MG63 (cell line): Measurements from ENCODE around the gene SPDYE6. TPM values are rescaled to one million over a fixed set of nuclear protein-coding genes. Genes with fewer than 3 reads are reported as not detected.
"Not testable (repeated sequence)": the region's sequence is repeated elsewhere in the genome, so short reads cannot be mapped to it uniquely, and the experiment has no call there.

ENCODE experiments used
- DNase-seq: peaks from one replicate; pipeline ENCODE4 v3.0.0-alpha.2; 2020
- H3K27me3 ChIP-seq: fragments of 250-450 bp; sonication (Bioruptor Pico); 2 replicates; pipeline ENCODE4 v1.5.1; 2020; ENCODE audit warnings: mild to moderate bottlenecking, moderate library complexity
- H3K36me3 ChIP-seq: fragments of 250-450 bp; sonication (Bioruptor Pico); 2 replicates; pipeline ENCODE4 v1.5.1; 2020; ENCODE audit warnings: mild to moderate bottlenecking, moderate library complexity
- H3K4me3 ChIP-seq: fragments of 250-450 bp; sonication (Bioruptor Pico); 2 replicates; pipeline ENCODE4 v1.5.1; 2020; ENCODE audit warnings: mild to moderate bottlenecking, moderate library complexity
- H3K9me3 ChIP-seq: fragments of 250-450 bp; sonication (Bioruptor Pico); 2 replicates; pipeline ENCODE4 v1.5.1; 2020; ENCODE audit warnings: mild to moderate bottlenecking, moderate library complexity
- total RNA-seq: library from RNA; depleted of rRNA; stranded (reverse); fragments of >200 nt; shearing (Covaris generic); gene quantifications from 2 replicates; pipeline ENCODE4 v1.2.3, GENCODE V29; 2014; ENCODE audit warnings: low replicate concordance

SPDYE6 gene
- total RNA-seq, 1 experiment from 2014 or later, result not detected

DNA sequence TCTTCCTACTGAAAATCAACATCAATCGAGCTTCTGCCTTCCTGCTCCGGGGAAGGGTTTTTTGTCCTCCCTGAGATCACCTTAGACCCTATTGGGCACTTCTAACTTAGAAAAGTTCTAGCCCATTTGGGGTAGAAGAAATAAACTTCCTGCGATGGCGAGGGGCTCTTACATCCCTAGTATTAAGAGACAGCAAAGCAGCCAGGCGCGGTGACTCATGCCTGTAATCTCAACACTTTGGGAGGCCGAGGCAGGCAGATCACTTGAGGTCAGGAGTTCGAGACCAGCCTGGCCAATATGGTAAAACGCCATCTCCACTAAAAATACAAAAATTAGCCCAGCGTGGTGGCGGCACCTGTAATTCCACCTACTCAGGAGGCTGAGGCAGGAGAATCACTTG, 31.1 kb downstream of the SPDYE6 start:
- H3K4me3 ChIP-seq, H3K36me3 ChIP-seq, H3K9me3 ChIP-seq, DNase-seq, H3K27me3 ChIP-seq: not testable (repeated sequence)

DNA sequence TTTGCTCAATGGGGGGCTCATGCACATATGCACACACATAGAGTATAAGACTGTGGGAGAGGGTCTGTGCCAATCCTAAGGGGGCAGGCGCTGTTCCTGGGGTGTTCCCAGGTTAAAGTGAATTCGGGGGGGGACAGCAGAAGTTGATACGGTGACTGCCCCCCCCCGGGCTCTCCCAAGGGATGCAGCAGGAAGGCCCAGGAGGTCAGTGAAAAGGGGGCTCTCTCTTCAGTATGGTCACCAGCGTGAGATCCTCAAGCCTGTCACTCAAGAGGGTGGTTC, 32.4 kb downstream of the SPDYE6 start:
- H3K9me3 ChIP-seq, result no peaks in the 10 kb centered on the region
- DNase-seq, result no peak
- H3K27me3 ChIP-seq, result no peaks in the 10 kb centered on the region
- H3K4me3 ChIP-seq, result no peak overlapping the region
- H3K36me3 ChIP-seq, result no peaks in the 10 kb centered on the region

DNA sequence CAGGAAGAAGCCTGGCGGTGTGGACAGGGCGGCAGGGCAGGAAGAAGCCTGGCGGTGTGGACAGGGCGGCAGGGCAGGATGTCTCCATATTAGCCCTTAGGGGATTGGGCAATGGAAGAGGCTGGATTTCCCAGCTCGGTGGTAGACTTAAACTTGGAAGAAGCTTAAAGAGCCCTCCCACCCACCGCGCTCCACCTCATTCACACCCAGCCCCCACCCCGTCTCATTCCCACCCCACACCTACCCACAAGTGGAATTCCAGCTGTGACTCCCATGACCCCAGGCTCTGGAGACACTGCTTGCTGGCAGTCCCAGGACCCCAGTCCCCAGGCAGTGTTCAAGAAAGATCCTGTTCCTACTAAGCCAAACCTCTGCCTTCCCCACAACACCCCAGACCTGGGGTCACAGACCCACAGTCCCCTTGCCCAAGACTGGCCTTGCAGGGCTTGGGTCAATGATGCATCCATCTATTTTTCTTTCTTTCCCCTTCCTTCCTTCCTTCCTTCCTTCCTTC, 34.0 kb downstream of the SPDYE6 start:
- Histone ChIP-seq H3K27me3 (no peaks in the 10 kb centered on the region), H3K36me3 (no peaks in the 10 kb centered on the region), H3K4me3 (no peak overlapping the region), H3K9me3 (no peaks in the 10 kb centered on the region)
- DNase-seq, result no peak

DNA sequence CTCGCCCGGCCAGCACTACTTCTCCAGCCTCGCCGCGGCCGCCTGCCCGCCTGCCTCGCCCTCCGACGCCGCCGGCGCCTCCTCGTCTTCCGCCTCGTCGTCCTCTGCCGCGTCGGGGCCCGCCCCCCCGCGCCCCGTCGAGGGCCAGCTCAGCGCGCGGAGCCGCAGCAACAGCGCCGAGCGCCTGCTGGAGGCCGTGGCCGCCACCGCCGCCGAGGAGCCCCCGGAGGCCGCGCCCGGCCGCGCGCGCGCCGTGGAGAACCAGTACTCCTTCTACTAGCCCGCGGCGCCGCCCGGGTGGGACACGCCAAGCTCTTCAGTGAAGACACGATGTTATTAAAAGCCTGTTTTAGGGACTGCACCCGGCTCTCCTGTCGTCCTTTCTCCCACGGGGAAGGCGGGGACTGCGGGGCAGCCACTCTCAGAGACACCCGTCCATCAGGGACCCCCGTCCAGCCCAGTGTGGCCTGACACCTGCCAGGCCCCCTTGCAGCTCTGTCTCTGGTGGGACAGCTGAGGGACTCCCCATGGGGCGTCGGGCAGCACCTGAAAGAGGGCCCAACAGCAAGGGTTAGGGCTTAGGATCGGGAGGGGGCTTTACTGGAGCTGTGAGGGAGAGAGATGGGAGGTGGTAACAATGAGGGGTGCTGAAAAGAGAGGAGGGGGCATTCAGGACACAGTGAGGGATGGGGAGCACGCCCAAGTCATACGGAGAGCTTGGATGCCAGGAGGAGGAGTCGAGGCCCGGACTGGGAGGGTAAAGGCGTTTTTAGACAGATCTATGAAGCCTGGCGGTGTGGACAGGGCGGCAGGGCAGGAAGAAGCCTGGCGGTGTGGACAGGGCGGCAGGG, 34.7 kb downstream of the SPDYE6 start:
- DNase-seq, result no peak
- no peak overlapping the region for H3K4me3 ChIP-seq
- no peaks in the 10 kb centered on the region for H3K36me3 ChIP-seq
- no peaks in the 10 kb centered on the region for H3K27me3 ChIP-seq
- no peaks in the 10 kb centered on the region for H3K9me3 ChIP-seq

DNA sequence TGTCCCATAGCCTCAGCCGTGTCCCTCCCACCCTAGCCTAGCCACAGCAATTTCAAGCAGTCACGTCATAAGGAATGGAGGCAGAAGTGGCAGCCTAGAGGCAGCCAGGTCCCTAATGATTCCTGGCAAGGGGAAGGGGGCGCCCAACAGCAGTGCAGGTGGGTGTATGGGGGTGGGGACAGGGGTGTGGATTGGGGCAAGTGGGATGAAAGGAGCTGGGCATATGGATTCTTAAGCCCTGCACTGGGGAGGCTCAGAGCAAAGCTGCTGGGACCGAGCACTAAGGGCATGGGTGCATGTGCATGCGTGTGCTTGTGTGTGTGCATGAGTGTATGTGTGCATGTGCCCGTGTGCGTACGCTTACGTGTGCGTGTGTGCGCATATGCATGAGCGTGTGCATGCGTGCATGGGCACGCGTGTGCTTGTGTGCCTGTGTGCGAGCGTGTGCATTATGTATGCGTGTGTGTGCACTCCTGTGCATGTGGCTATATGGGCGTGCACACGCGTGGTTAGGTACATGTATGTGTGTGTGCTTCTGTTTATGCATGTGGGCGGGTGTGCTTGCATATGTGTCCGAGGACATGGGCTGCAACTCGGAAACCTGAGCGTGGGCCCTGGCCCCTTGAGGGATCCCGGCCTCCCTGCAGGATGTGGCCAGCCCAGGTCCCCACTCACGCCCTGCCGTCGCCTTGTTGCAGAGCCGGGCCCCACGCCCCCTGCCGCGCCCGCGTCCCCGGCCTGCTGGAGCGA, 35.5 kb downstream of the SPDYE6 start:
- no peaks in the 10 kb centered on the region for H3K9me3 ChIP-seq
- no peak for DNase-seq
- no peaks in the 10 kb centered on the region for H3K27me3 ChIP-seq
- no peaks in the 10 kb centered on the region for H3K36me3 ChIP-seq
- no peak overlapping the region for H3K4me3 ChIP-seq

DNA sequence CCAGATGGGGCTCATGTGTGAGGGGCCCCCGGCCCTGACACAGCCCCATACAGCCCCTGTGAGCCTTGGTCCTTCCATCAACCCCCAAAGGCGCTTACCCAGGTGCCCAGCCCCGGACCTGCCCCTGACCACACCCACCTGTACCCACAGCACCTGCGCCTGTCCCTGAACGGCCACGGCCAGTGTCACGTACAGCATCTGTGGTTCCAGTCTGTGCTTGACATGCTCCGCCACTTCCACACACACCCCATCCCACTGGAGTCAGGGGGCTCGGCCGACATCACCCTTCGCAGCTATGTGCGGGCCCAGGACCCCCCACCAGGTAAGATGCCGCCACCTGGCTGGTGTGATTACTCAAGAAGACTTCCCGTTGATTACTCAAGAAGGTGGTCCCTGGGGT, 36.1 kb downstream of the SPDYE6 start:
- no peaks in the 10 kb centered on the region for H3K36me3 ChIP-seq
- no peaks in the 10 kb centered on the region for H3K27me3 ChIP-seq
- DNase-seq, result no peak

DNA sequence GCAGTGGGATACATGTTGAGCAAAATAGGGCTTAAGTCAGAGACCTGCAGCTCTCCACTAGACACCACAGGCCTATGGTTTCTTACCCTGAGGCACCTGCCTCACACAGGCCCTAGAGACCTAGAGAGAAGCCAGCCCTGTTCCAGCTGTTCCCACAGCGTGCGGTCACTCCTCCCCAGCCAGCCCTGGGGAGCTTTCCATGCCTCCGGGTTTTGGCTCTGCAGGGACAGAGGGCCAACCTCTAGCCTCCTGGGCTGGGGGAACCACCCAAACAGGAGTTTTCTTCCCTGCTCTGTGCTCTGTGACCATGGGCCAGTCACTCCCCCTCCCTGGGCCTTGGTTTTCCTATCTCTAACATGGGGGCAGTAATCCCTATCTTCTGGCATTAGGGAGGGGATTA, 36.6 kb downstream of the SPDYE6 start:
- Histone ChIP-seq H3K9me3 (no peaks in the 10 kb centered on the region), H3K4me3 (no peak overlapping the region), H3K36me3 (no peaks in the 10 kb centered on the region), H3K27me3 (no peaks in the 10 kb centered on the region)
- DNase-seq, result no peak

More for the DNA sequence above, 36.1 kb downstream of the SPDYE6 start:
- no peaks in the 10 kb centered on the region for H3K9me3 ChIP-seq
- no peak overlapping the region for H3K4me3 ChIP-seq

DNA sequence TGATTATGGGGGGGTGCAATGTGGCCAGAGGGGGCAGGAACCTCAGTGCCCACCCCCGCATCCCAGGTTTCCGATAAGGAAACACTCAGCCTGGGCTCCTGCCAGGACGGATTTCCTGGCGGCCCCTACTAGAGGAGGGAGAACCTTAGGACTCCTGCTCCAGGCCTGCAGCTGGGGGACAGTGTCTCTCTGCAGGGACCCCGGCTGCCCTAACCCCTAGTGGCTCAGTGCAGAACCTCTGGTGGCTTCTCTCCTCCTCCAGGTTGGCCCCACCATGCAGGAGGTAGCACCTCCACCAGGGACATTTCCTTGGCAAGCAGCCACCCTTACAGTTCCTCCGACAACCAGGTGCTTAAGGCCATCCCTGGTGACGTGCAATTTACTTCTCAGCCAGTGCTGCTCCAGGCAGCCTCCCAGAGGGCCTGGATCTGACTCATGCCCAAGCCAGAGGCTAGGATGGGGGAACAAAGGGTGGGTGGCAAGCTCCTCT, 37.7 kb downstream of the SPDYE6 start:
- no peaks in the 10 kb centered on the region for H3K36me3 ChIP-seq
- DNase-seq, result no peak
- no peak overlapping the region for H3K4me3 ChIP-seq
- H3K27me3 ChIP-seq, result no peaks in the 10 kb centered on the region
- H3K9me3 ChIP-seq, result no peaks in the 10 kb centered on the region

DNA sequence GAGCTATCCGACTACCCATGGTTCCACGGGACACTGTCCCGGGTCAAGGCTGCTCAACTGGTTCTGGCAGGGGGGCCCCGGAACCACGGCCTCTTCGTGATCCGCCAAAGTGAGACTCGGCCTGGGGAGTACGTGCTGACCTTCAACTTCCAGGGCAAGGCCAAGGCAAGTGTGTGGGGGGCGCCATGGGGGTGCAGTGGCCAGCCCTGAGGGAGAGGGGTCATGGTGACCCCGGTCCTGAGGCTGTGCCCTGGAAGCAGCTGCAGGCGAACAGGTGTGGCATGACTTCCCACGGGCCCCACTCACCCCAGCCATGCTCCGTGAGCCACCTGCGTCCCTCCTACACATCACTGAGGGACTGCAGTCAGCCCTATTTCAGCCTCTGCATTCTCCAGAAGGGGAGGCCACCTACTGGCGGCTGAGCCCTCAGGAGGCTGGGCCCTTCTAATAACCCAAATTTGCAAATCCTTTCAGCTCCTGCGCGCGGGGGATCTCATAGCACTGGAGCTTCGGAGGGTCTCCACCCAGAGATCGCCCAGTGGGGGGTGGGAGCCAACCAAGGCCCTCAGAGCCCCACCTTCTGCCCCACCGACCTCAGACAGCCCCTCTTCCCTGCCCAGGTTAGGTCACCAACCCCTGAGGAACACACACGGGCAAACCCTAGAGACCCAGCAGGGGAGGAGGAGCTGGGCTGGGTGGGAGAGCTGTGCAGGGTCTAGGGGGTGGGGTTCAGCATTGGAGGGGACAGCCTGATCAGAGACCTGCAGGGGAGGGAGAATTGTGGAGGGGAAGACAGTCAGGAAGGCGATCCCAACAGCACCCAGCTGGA, 38.8 kb downstream of the SPDYE6 start:
- Histone ChIP-seq H3K4me3 (no peak overlapping the region), H3K9me3 (no peaks in the 10 kb centered on the region), H3K27me3 (no peaks in the 10 kb centered on the region), H3K36me3 (no peaks in the 10 kb centered on the region)
- no peak for DNase-seq

DNA sequence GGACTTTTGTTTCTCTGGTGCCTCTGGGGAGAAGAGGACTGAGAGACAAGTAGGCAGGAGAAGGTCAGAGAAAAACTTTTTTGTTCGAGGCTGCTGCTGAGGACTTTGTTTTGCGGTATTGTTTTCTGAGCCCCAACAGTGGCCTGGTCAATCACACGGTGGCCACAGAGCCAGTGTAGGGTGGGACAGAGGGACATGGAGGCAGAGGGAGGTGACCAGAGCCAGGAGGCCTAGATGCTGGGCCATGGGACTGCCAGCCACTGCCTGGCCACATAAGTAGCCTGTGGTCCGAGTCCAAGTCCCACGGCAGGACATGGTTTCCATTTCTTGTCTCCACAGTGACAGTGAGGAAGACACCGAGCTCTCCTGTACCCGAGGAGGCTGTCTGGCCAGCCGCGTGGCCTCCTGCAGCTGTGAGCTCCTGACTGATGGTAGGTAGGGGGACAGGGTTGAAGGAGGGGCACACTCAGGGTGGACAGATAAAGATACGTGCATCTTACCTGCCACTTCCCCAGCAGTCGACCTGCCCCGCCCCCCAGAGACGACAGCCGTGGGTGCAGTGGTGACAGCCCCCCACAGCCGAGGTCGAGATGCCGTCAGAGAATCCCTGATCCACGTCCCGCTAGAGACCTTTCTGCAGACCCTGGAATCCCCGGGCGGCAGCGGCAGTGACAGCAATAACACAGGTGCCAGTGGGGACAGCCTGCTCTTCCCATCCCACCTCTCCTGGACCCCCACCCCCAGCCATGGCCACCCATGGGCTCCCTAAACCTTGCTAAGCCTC, 42.1 kb downstream of the SPDYE6 start:
- H3K4me3 ChIP-seq, result no peak overlapping the region
- H3K9me3 ChIP-seq, result no peaks in the 10 kb centered on the region
- H3K27me3 ChIP-seq, result no peaks in the 10 kb centered on the region
- no peaks in the 10 kb centered on the region for H3K36me3 ChIP-seq
- DNase-seq, result no peak

DNA sequence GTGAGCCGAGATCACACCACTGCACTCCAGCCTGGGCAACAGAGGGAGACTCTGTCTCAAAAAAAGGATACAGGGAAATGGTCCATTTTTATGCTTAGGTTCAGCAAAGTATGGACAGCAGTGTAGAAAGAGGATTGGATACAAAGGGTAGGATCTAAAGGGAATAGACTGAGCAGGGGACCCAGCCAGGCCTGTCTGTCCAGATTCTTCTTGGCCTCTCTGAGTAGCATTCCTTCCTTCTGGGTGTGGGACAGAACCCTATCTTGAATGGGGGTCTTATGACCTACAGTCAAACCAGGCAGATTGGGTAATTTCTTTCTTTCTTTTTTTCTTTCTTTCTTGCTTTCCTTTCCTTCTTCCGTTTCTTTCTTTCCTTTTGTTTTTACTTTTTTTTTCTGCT, 43.9 kb downstream of the SPDYE6 start:
- Histone ChIP-seq H3K4me3 (no peak overlapping the region), H3K9me3 (no peaks in the 10 kb centered on the region), H3K27me3 (no peaks in the 10 kb centered on the region), H3K36me3 (no peaks in the 10 kb centered on the region)
- DNase-seq, result no peak

DNA sequence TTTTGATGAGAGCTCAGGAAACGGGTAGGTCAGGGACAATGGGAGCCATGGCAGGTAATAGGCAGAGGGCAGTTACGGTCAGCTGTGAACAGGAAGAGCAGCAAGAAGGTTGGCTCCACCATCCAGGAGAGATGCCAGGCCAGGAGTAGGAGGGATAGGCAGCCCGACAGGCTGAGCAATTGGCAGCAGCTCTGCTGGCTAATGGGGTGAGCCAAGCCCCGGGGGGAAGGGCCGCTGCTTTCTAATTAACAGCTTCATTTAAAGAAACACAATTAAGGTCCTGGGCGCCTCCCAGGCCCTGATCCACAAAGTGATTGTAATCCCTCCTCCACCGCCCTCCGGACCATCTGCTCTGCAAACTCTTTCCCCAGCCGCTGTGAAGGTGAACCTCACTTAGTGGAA, 45.8 kb downstream of the SPDYE6 start:
- no peak overlapping the region for H3K4me3 ChIP-seq
- H3K36me3 ChIP-seq, result no peaks in the 10 kb centered on the region
- H3K27me3 ChIP-seq, result no peaks in the 10 kb centered on the region
- no peaks in the 10 kb centered on the region for H3K9me3 ChIP-seq
- no peak for DNase-seq

DNA sequence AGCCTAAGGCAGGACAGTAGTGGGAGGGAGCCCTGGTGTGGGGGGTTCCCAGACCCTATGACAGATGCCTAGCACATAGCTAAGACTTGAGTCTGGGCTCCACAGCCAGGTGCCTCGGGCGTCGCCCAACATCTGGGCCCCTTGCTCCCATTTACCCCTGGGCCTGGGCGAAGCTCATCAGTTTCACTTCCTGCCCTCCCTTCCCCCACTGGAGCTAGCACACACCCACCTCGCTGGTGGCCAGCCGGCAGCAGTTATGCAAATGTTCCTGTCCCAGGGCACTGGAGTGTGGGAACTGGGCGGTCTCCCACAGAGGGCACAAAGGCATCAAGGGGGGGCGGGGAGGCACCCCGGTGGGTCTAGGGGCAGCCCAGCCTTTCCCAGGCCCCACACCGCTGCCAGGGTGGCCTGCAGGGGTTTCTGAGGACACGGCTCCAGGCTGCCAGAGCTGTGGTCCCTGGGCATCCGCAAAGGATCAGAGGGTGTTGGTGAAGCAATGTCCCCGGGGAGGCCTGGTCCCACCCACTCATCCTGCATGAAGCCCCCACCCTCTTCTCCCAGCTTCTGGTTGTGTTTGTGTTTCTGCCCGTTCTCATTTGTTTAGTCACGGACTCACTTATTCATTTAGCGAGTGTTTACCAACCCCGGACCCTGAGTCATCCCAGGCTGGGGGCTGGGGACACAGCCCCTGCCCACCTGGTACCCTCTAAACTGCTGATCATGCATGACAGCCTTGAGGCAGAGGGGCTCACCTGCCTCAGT, 49.1 kb downstream of the SPDYE6 start:
- H3K4me3 ChIP-seq, result no peak overlapping the region
- no peaks in the 10 kb centered on the region for H3K9me3 ChIP-seq
- peak; percentile 21 for DNase-seq
- H3K27me3 ChIP-seq, result no peaks in the 10 kb centered on the region
- H3K36me3 ChIP-seq, result no peaks in the 10 kb centered on the region

DNA sequence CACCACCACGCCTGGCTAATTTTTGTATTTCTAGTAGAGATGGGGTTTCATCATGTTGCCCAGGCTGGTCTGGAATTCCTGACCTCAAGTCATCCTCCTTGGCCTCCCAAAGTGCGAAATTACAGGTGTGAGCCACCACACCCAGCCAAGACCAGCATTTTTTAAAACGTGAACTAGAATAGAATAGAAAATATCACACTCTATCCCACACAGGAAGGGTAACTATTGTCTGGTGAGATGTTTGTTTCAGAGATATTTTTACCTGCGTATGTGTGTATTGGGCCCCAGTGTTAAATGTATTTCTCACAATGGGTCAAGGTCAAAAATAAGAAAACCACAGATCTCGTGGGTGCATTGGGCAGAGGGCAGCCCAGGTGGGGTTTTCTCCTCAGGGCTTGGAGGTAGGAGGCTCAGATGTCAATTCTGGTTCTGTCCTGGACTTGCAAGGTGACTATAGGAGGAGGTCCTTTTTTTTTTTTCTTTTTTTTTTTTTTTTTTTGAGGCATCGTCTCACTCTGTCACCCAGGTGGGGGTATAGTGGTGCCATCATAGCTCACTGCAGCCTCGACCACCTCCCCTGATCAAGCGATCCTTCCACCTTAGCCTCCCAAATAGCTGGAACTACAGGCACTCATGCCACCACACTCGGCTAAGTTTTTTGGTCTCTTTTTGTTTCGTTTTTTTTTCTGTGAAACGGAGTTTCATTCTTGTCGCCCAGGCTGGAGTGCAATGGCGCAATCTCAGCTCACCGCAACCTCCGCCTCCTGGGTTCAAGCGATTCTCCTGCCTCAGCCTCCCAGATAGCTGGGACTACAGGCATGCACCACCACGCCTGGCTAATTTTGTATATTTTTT, 50.6 kb downstream of the SPDYE6 start:
- H3K36me3 ChIP-seq, result no peaks in the 10 kb centered on the region
- H3K4me3 ChIP-seq, result no peak overlapping the region
- DNase-seq, result no peak
- H3K9me3 ChIP-seq, result no peaks in the 10 kb centered on the region
- H3K27me3 ChIP-seq, result no peaks in the 10 kb centered on the region

DNA sequence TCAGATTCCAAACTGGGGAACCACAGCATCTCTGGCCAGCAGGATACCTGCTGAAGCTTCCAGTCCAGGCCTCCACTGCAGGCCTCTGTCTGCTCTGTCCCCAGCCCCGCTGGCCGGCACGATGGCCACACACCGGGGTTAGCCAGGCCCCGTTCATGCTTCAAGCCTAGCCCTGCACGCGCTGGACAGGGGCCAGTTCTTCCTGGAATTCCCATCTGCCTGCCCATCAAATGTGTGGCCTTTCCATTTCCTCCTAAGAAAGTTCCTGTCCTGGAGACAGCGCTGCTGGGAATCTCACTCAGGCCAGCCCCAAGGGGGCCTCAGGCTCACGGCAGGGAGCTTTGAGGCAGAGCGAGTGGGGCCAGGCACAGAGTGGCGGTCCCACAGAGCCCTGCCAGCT, 51.6 kb downstream of the SPDYE6 start:
- Histone ChIP-seq H3K27me3 (no peaks in the 10 kb centered on the region), H3K9me3 (no peaks in the 10 kb centered on the region), H3K36me3 (no peaks in the 10 kb centered on the region), H3K4me3 (no peak overlapping the region)
- DNase-seq, result no peak
